GM23338 (cell line): ENCODE data around the gene DPP10. TPM values are rescaled to one million over a fixed set of nuclear protein-coding genes. Genes with fewer than 3 reads are reported as not detected.

Experiments used
- ATAC-seq: fragments of 200-7000 bp; cut with Tn5 transposase; 3 replicates; pipeline ENCODE4 v1.9.1; 2020
- DNase-seq: peaks from one replicate; pipeline ENCODE4 v3.0.0-alpha.2; 2015; ENCODE audit warnings: low spot score
- H2AFZ ChIP-seq: fragments of 200-600 bp; sonication (generic); 2 replicates; pipeline ENCODE4 v1.8.0; 2016; ENCODE audit warnings: antibody characterized with exemption, mild to moderate bottlenecking, moderate library complexity
- H3F3A ChIP-seq: fragments of 200-600 bp; sonication (generic); replicated peaks from 2 replicates; pipeline ENCODE4 v1.8.0; 2017; ENCODE audit warnings: antibody characterized with exemption, mixed run types, low read depth
- H3K27ac ChIP-seq: fragments of 200-600 bp; sonication (generic); 2 replicates; pipeline ENCODE4 v1.6.1; 2016; ENCODE audit warnings: low read depth
- H3K27me3 ChIP-seq: fragments of 200-600 bp; sonication (generic); 2 replicates; pipeline ENCODE4 v1.8.0; 2016; ENCODE audit warnings: mild to moderate bottlenecking, mixed run types, moderate library complexity; ENCODE audit not compliant: insufficient read depth
- H3K36me3 ChIP-seq: fragments of 200-600 bp; sonication (generic); 2 replicates; pipeline ENCODE4 v1.8.0; 2016; ENCODE audit warnings: mild to moderate bottlenecking; ENCODE audit not compliant: insufficient read depth
- H3K4me1 ChIP-seq: fragments of 200-600 bp; sonication (generic); 2 replicates; pipeline ENCODE4 v1.8.0; 2016; ENCODE audit warnings: mild to moderate bottlenecking, moderate library complexity; ENCODE audit not compliant: insufficient read depth
- H3K4me2 ChIP-seq: fragments of 200-600 bp; sonication (generic); 2 replicates; pipeline ENCODE4 v1.7.1; 2017; ENCODE audit warnings: mixed run types
- H3K4me3 ChIP-seq: fragments of 200-600 bp; sonication (generic); 2 replicates; pipeline ENCODE4 v1.6.1; 2016; ENCODE audit warnings: mixed run types
- H3K79me2 ChIP-seq: fragments of 200-600 bp; sonication (generic); replicated peaks from 2 replicates; pipeline ENCODE4 v1.8.0; 2017; ENCODE audit warnings: mild to moderate bottlenecking; ENCODE audit not compliant: insufficient read depth
- H3K9me2 ChIP-seq: fragments of 200-600 bp; sonication (generic); 2 replicates; pipeline ENCODE4 v1.8.0; 2017; ENCODE audit not compliant: insufficient read depth
- H4K20me1 ChIP-seq: fragments of 200-600 bp; sonication (generic); replicated peaks from 2 replicates; pipeline ENCODE4 v1.8.0; 2017; ENCODE audit warnings: mild to moderate bottlenecking; ENCODE audit not compliant: insufficient read depth
- H3K27ac Mint-ChIP-seq: 2 replicates; pipeline ENCODE4 v1.8.0; 2020; ENCODE audit warnings: inconsistent platforms, mild to moderate bottlenecking, moderate library complexity, mixed read lengths
- H3K27me3 Mint-ChIP-seq: 3 replicates; pipeline ENCODE4 v1.8.0; 2022; ENCODE audit warnings: low read depth, mild to moderate bottlenecking, moderate library complexity, mixed read lengths, inconsistent platforms; ENCODE audit not compliant: insufficient read depth, poor library complexity
- H3K36me3 Mint-ChIP-seq: 3 replicates; pipeline ENCODE4 v1.8.0; 2021; ENCODE audit warnings: low read depth, mild to moderate bottlenecking, inconsistent platforms, moderate library complexity, mixed read lengths
- H3K4me1 Mint-ChIP-seq: 3 replicates; pipeline ENCODE4 v1.8.0; 2020; ENCODE audit warnings: mild to moderate bottlenecking, inconsistent platforms, mixed read lengths
- H3K4me3 Mint-ChIP-seq: 3 replicates; pipeline ENCODE4 v1.8.0; 2021; ENCODE audit warnings: moderate library complexity, mild to moderate bottlenecking, inconsistent platforms, mixed read lengths
- H3K9me3 Mint-ChIP-seq: 3 replicates; pipeline ENCODE4 v1.8.0; 2020; ENCODE audit warnings: moderate library complexity, mild to moderate bottlenecking, inconsistent platforms, mixed read lengths
- CREB1 ChIP-seq: fragments of 250-450 bp; sonication (Bioruptor Pico); IDR thresholded peaks from 2 replicates; pipeline ENCODE4 v1.5.0; 2020; ENCODE audit warnings: low read depth, mild to moderate bottlenecking, moderate library complexity
- EZH2 ChIP-seq: fragments of 200-600 bp; sonication (generic); IDR thresholded peaks from one replicate; pipeline ENCODE4 v1.8.0; 2017; ENCODE audit warnings: antibody characterized with exemption, mild to moderate bottlenecking, low read depth; ENCODE audit not compliant: unreplicated experiment
- EZH2phosphoT487 ChIP-seq: fragments of 200-600 bp; sonication (generic); IDR thresholded peaks from one replicate; pipeline ENCODE4 v1.8.1; 2018; ENCODE audit warnings: antibody characterized with exemption; ENCODE audit not compliant: unreplicated experiment
- JUNB ChIP-seq: IDR thresholded peaks from one replicate; pipeline ENCODE4 v1.6.1; 2016; ENCODE audit warnings: antibody characterized with exemption; ENCODE audit not compliant: unreplicated experiment
- NANOG ChIP-seq: IDR thresholded peaks from 2 replicates; pipeline ENCODE4 v1.6.1; 2016; ENCODE audit warnings: antibody characterized with exemption, borderline replicate concordance
- POLR2AphosphoS5 ChIP-seq: IDR thresholded peaks from 2 replicates; pipeline ENCODE4 v1.6.1; 2016; ENCODE audit warnings: antibody characterized with exemption, low read depth
- STAT1 ChIP-seq: IDR thresholded peaks from one replicate; pipeline ENCODE4 v1.6.1; 2016; ENCODE audit warnings: antibody characterized with exemption; ENCODE audit not compliant: unreplicated experiment
- ZNF114 ChIP-seq: fragments of 250-450 bp; sonication (Bioruptor Pico); IDR thresholded peaks from 2 replicates; pipeline ENCODE4 v1.5.0; 2020; ENCODE audit warnings: mild to moderate bottlenecking, moderate library complexity
- ZNF331 ChIP-seq: fragments of 250-450 bp; sonication (Bioruptor Pico); IDR thresholded peaks from 2 replicates; pipeline ENCODE4 v1.5.0; 2020; ENCODE audit warnings: low read depth, mild to moderate bottlenecking, moderate library complexity
- polyA plus RNA-seq: library from polyadenylated mRNA; unstranded; fragments of >200 nt; fragmentation: Nextera tagmentation; extraction: Ambion mirVana; gene quantifications from 2 replicates; pipeline ENCODE4 v1.2.1, GENCODE V29; 2016
- total RNA-seq: library from RNA; depleted of rRNA; stranded (reverse); fragments of >200 nt; shearing (Covaris generic); gene quantifications from 2 replicates; pipeline ENCODE4 v1.2.3, GENCODE V29; 2014
- TF ChIP-seq, protein P1 (sequence below): IDR thresholded peaks from one replicate; pipeline ENCODE4 v1.6.1; 2018; ENCODE audit warnings: antibody characterized with exemption; ENCODE audit not compliant: unreplicated experiment
- TF ChIP-seq, protein P2 (sequence below): IDR thresholded peaks from 2 replicates; pipeline ENCODE4 v1.6.1; 2016; ENCODE audit warnings: antibody characterized with exemption

The DPP10 gene
- total and polyA plus RNA-seq, 2 experiments from 2014 or later = 3.6 to 14.8 TPM

DNA sequence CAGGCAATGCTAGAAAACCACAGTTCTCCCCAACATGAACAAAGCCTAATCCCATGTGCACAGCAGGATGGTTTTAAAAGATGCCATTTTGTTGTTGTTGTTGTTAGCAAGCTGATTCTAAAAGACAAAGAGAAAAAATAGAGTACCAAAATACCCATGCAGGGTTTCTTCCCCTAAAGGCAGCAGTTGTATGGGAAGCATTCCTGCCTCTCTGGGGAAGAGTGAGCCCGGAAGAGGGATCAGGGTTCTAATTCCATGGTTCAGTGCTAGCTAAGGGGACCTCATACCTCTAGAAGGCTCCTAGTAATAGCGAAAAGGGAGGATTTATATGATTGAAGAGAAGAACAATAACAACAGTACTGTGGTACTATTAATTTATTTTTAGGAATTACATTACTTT, 327.6 kb downstream of the DPP10 start (continued):
- TF ChIP-seq ZNF331 (CRISPR knock-in tag) = no peak

DNA sequence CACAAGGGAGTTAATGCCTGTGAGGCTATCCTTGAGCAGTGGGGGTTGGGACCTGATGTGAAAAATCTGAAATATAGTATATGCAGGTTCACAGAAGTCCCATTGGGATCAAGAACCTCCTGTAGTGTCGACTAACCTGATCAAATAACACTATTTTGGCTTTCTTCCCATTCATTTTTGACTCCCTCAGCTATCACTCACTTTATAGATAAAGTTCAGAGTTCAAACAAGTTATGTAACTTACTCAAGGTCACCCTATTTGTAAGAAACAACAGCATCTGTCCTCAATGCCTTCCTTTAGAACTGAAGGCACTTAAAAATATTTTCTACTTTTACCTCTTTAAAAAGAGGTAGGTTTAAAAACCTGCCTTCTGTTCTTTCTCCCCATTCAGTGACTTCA, 341.6 kb downstream of the DPP10 start:
- H3K9me2 ChIP-seq = no peaks in the 10 kb centered on the region
- ATAC-seq = no peak
- H4K20me1 ChIP-seq = no peaks in the 10 kb centered on the region
- Mint-ChIP-seq H3K36me3 (no peaks in the 10 kb centered on the region), H3K27ac (no peak overlapping the region), H3K4me3 (no peak overlapping the region), H3K9me3 (peaks cover 3% of the 10 kb centered on the region; the same call in 1 of the 3 replicates), H3K27me3 (peaks cover 2% of the 10 kb centered on the region), H3K4me1 (peaks cover 7% of the 10 kb centered on the region; the same call in 2 of the 3 replicates)
- no peaks in the 10 kb centered on the region for H3F3A ChIP-seq
- TF ChIP-seq EZH2 (no peak), STAT1 (no peak), ZNF331 (CRISPR knock-in tag) (no peak), JUNB (no peak), EZH2phosphoT487 (no peak), CREB1 (CRISPR knock-in tag) (no peak), NANOG (no peak), ZNF114 (CRISPR knock-in tag) (no peak), POLR2AphosphoS5 (no peak)
- TF ChIP-seq, protein P1, sequence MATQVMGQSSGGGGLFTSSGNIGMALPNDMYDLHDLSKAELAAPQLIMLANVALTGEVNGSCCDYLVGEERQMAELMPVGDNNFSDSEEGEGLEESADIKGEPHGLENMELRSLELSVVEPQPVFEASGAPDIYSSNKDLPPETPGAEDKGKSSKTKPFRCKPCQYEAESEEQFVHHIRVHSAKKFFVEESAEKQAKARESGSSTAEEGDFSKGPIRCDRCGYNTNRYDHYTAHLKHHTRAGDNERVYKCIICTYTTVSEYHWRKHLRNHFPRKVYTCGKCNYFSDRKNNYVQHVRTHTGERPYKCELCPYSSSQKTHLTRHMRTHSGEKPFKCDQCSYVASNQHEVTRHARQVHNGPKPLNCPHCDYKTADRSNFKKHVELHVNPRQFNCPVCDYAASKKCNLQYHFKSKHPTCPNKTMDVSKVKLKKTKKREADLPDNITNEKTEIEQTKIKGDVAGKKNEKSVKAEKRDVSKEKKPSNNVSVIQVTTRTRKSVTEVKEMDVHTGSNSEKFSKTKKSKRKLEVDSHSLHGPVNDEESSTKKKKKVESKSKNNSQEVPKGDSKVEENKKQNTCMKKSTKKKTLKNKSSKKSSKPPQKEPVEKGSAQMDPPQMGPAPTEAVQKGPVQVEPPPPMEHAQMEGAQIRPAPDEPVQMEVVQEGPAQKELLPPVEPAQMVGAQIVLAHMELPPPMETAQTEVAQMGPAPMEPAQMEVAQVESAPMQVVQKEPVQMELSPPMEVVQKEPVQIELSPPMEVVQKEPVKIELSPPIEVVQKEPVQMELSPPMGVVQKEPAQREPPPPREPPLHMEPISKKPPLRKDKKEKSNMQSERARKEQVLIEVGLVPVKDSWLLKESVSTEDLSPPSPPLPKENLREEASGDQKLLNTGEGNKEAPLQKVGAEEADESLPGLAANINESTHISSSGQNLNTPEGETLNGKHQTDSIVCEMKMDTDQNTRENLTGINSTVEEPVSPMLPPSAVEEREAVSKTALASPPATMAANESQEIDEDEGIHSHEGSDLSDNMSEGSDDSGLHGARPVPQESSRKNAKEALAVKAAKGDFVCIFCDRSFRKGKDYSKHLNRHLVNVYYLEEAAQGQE = no peak
- TF ChIP-seq, protein P2, sequence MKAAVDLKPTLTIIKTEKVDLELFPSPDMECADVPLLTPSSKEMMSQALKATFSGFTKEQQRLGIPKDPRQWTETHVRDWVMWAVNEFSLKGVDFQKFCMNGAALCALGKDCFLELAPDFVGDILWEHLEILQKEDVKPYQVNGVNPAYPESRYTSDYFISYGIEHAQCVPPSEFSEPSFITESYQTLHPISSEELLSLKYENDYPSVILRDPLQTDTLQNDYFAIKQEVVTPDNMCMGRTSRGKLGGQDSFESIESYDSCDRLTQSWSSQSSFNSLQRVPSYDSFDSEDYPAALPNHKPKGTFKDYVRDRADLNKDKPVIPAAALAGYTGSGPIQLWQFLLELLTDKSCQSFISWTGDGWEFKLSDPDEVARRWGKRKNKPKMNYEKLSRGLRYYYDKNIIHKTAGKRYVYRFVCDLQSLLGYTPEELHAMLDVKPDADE = no peak
- no peaks in the 10 kb centered on the region for H3K36me3 ChIP-seq
- no peaks in the 10 kb centered on the region for H3K79me2 ChIP-seq
- H3K4me3 ChIP-seq = no peak overlapping the region
- no peak for DNase-seq
- peak overlapping the region; percentile 73 for H2AFZ ChIP-seq
- H3K27ac ChIP-seq = no peak overlapping the region
- H3K4me2 ChIP-seq = no peak overlapping the region
- peaks cover 1% of the 10 kb centered on the region; the same call in 1 of the 2 replicates for H3K4me1 ChIP-seq
- H3K27me3 ChIP-seq = no peaks in the 10 kb centered on the region
